ENCODE data around the gene HES7. TPM values are rescaled to one million over a fixed set of nuclear protein-coding genes. Genes with fewer than 3 reads are reported as not detected.
"Not testable (repeated sequence)": the region's sequence is repeated elsewhere in the genome, so short reads cannot be mapped to it uniquely, and the experiment has no call there.

HES7 gene
- polyA plus RNA-seq (2013, experiment 1 of 2): 0.85 TPM
- polyA plus RNA-seq (2013, experiment 2 of 2): 0.89 TPM

DNA sequence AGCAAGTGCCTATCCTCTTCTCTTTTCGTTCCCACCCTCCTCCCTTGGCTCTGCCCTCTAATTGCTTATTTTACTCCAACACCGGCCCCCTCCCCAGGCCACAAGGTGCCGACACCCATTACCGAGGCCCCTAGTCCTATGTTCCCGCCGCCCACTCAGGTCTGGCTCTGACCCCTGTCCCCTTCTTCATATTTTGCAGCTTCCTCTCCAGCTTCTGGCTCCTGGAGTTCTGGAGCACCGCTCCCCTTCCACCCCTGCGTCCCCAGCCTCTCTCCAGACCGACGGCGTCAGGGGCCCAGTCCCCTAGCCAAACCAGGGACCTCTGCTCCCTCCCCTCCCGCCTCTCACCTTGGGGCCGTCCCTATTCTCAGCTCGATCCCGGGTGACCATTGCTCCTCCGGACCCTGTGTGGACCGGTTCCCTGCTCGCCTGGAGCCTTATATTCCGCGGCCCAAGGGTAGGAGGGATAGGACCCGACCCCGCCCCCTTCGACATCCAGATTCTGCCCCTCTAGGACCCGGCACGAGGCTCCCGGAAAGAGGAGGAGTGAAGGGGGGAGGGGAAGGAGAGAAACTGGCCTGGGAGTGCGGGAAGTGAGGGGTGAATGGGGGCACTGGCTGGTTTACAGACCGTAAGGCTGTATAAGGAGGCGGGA is at the start of gene HES7:
Gene HES7, minus strand, starts transcription at position 412 of the 655 bp plus-strand sequence. Its CDS starts 22 bp downstream, at position 390.
- no peaks in the 10 kb centered on the region for H3K36me3 ChIP-seq (ENCODE audit: insufficient read depth, low read length)
- no peak within 1 kb of the TSS for H3K27ac ChIP-seq (ENCODE audit: low read depth, low read length)
- H3K4me1 ChIP-seq (ENCODE audit: insufficient read depth, low read length): peaks cover 16% of the 10 kb centered on the region
- H3K4me3 ChIP-seq (ENCODE audit: low read length): peak within 1 kb of the TSS; percentile 76
- no peak within 1 kb of the TSS for H3K9ac ChIP-seq (ENCODE audit: low read depth, low read length)
- H3K27me3 ChIP-seq (ENCODE audit: insufficient read depth, low read length): peaks cover 68% of the 10 kb centered on the region
- H3K9me3 ChIP-seq (ENCODE audit: insufficient read depth, low read depth, low read length): no peaks in the 10 kb centered on the region
- WGBS: 2% methylated on average over 26 of the region's 29 CpGs

GRCh38 chr17:8173056-8173870 is 49.4 kb upstream of the HES7 start:
- H3K4me3 ChIP-seq (ENCODE audit: low read length): peak overlapping the region; percentile 68
- H3K9me3 ChIP-seq (ENCODE audit: insufficient read depth, low read depth, low read length): no peaks in the 10 kb centered on the region
- peak overlapping the region; percentile 90 for H3K9ac ChIP-seq (ENCODE audit: low read depth, low read length)
- H3K36me3 ChIP-seq (ENCODE audit: insufficient read depth, low read length): no peaks in the 10 kb centered on the region
- H3K4me1 ChIP-seq (ENCODE audit: insufficient read depth, low read length): peaks cover 16% of the 10 kb centered on the region
- peak overlapping the region; percentile 88 for H3K27ac ChIP-seq (ENCODE audit: low read depth, low read length)
- WGBS: 2% methylated on average over 23 of the region's 23 CpGs
- H3K27me3 ChIP-seq (ENCODE audit: insufficient read depth, low read length): no peaks in the 10 kb centered on the region

DNA sequence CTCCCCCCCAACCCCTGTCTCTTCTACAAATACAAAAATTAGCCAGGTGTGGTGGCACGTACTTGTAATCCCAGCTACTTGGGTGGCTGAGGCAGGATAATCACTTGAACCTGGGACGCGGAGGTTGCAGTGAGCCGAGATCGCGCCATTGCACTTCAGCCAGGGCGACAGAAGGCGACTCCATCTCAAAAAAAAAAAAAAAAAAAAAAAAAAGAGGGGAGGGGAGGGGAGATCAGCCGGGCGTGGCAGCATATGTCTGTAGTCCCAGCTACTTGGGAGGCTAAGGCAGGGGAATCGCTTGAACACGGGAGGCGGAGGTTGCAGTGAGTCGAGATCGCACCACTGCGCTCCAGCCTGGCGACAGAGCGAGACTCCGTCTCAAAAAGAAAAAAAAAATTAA is 46.3 kb upstream of the HES7 start:
- not testable (repeated sequence) for H3K27me3 ChIP-seq (ENCODE audit: insufficient read depth, low read length)

GRCh38 chr17:8167526-8167925 is 43.6 kb upstream of the HES7 start:
- Histone ChIP-seq H3K9me3 (ENCODE audit: insufficient read depth, low read depth, low read length) (no peaks in the 10 kb centered on the region), H3K9ac (ENCODE audit: low read depth, low read length) (no peak overlapping the region), H3K4me1 (ENCODE audit: insufficient read depth, low read length) (peaks cover 11% of the 10 kb centered on the region), H3K27me3 (ENCODE audit: insufficient read depth, low read length) (no peaks in the 10 kb centered on the region), H3K27ac (ENCODE audit: low read depth, low read length) (no peak overlapping the region), H3K36me3 (ENCODE audit: insufficient read depth, low read length) (no peaks in the 10 kb centered on the region), H3K4me3 (ENCODE audit: low read length) (no peak overlapping the region)
- WGBS: 97% methylated on average over 3 of the region's 3 CpGs

More for the DNA sequence above, 46.3 kb upstream of the HES7 start:
- H3K4me1 ChIP-seq (ENCODE audit: insufficient read depth, low read length); H3K4me3 ChIP-seq (ENCODE audit: low read length); H3K36me3 ChIP-seq (ENCODE audit: insufficient read depth, low read length); H3K9ac ChIP-seq (ENCODE audit: low read depth, low read length); H3K27ac ChIP-seq (ENCODE audit: low read depth, low read length); H3K9me3 ChIP-seq (ENCODE audit: insufficient read depth, low read depth, low read length): not testable (repeated sequence)
- WGBS: 91% methylated on average over 15 of the region's 19 CpGs

DNA sequence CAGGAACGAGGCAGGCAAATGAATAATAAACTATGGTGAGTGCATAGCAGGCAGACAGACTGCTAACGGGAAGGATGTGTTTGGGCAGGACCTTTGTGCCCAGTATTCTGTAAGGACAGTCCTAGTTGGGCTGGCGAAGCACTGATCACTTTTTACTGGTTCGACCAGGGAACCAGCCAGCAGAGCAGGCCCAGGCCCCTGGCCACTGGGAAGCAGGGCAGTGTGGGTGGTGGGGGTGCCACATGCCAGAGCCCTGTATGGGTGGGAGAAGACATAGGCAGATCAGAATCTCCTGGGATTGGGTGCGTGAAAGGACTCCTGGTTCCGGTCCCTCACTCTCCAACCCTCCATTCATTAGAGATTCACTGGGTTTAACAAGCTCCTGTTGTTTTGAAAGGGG is 42.8 kb upstream of the HES7 start:
- Histone ChIP-seq H3K9me3 (ENCODE audit: insufficient read depth, low read depth, low read length) (no peaks in the 10 kb centered on the region), H3K9ac (ENCODE audit: low read depth, low read length) (no peak overlapping the region), H3K27me3 (ENCODE audit: insufficient read depth, low read length) (no peaks in the 10 kb centered on the region), H3K27ac (ENCODE audit: low read depth, low read length) (no peak overlapping the region), H3K4me1 (ENCODE audit: insufficient read depth, low read length) (peaks cover 13% of the 10 kb centered on the region), H3K36me3 (ENCODE audit: insufficient read depth, low read length) (no peaks in the 10 kb centered on the region), H3K4me3 (ENCODE audit: low read length) (no peak overlapping the region)
- 89% methylated on average over 4 of the region's 6 CpGs for WGBS

- peaks cover 14% of the 10 kb centered on the region for H3K36me3 ChIP-seq (ENCODE audit: insufficient read depth, low read length)
- no peaks in the 10 kb centered on the region for H3K9me3 ChIP-seq (ENCODE audit: insufficient read depth, low read depth, low read length)
- H3K27me3 ChIP-seq (ENCODE audit: insufficient read depth, low read length): no peaks in the 10 kb centered on the region
- H3K9ac ChIP-seq (ENCODE audit: low read depth, low read length): no peak overlapping the region
- H3K4me1 ChIP-seq (ENCODE audit: insufficient read depth, low read length): peaks cover 17% of the 10 kb centered on the region
- no peak overlapping the region for H3K4me3 ChIP-seq (ENCODE audit: low read length)
- 80% methylated on average over 6 of the region's 6 CpGs for WGBS
- H3K27ac ChIP-seq (ENCODE audit: low read depth, low read length): no peak overlapping the region
Observed at GRCh38 chr17:8164815-8165131, 40.9 kb upstream of the HES7 start.

GRCh38 chr17:8163978-8164814 is 40.3 kb upstream of the HES7 start:
- Histone ChIP-seq H3K27me3 (ENCODE audit: insufficient read depth, low read length) (no peaks in the 10 kb centered on the region), H3K36me3 (ENCODE audit: insufficient read depth, low read length) (peaks cover 19% of the 10 kb centered on the region), H3K4me1 (ENCODE audit: insufficient read depth, low read length) (peaks cover 17% of the 10 kb centered on the region), H3K27ac (ENCODE audit: low read depth, low read length) (peak overlapping the region; percentile 91), H3K9ac (ENCODE audit: low read depth, low read length) (peak overlapping the region; percentile 81), H3K9me3 (ENCODE audit: insufficient read depth, low read depth, low read length) (no peaks in the 10 kb centered on the region), H3K4me3 (ENCODE audit: low read length) (peak overlapping the region; percentile 54)
- 19% methylated on average over 13 of the region's 13 CpGs for WGBS

- WGBS: 1% methylated on average over 55 of the region's 55 CpGs
Observed at GRCh38 chr17:8162997-8163977, 39.4 kb upstream of the HES7 start.

DNA sequence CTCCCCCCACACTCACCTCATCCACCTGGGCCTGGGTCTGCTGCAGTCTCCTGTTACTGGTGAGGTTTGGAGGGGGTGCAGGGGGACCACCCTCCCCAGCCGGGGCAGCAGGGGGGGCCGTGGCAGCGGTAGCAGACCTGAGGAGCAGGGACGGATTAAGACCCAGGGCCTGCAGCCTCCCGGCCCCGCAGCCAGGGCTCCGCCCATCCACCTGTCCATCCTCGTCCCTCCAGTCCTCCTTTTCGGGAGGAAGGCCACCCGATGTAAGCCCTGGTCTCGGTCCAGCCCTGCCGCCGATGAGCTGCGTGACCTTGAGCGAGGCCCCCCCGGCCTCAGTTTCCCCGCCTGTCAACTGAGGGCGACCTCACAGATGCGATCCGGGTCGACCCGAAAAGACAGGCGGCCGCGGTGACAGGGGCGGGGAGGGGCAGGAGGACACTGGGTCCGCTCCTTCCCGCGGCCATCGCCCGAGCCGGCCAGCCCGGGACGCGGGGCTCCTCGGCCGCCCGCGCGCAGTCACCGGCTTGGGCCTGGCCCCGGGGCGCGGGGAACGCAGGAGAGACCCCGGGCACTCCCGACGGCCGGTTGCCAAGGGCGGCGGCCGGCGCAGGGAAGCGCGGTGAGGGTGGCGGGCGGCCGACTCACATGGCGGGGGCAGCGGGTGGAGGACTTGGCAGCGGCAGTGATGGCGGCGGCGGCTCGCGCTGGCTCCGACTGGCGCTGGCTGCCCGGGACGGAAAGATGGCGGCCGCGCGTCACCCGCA is 38.5 kb upstream of the HES7 start, which contains the start of gene VAMP2:
Gene VAMP2, minus strand, starts transcription at position 716 of the 764 bp plus-strand sequence. Its CDS starts 69 bp downstream, at position 647.
- Histone ChIP-seq H3K4me1 (ENCODE audit: insufficient read depth, low read length) (peaks cover 17% of the 10 kb centered on the region), H3K4me3 (ENCODE audit: low read length) (peak within 1 kb of the TSS; percentile 93), H3K36me3 (ENCODE audit: insufficient read depth, low read length) (peaks cover 19% of the 10 kb centered on the region), H3K9ac (ENCODE audit: low read depth, low read length) (peak within 1 kb of the TSS; percentile 83), H3K27ac (ENCODE audit: low read depth, low read length) (peak within 1 kb of the TSS; percentile 91), H3K9me3 (ENCODE audit: insufficient read depth, low read depth, low read length) (no peaks in the 10 kb centered on the region), H3K27me3 (ENCODE audit: insufficient read depth, low read length) (no peaks in the 10 kb centered on the region)
- under 1% methylated on average over 75 of the region's 75 CpGs for WGBS

More at GRCh38 chr17:8162997-8163977, 39.4 kb upstream of the HES7 start:
- H3K9ac ChIP-seq (ENCODE audit: low read depth, low read length): peak overlapping the region; percentile 81
- peak overlapping the region; percentile 91 for H3K27ac ChIP-seq (ENCODE audit: low read depth, low read length)
- H3K9me3 ChIP-seq (ENCODE audit: insufficient read depth, low read depth, low read length): no peaks in the 10 kb centered on the region
- H3K4me3 ChIP-seq (ENCODE audit: low read length): peak overlapping the region; percentile 93
- no peaks in the 10 kb centered on the region for H3K27me3 ChIP-seq (ENCODE audit: insufficient read depth, low read length)
- H3K4me1 ChIP-seq (ENCODE audit: insufficient read depth, low read length): peaks cover 17% of the 10 kb centered on the region
- peaks cover 19% of the 10 kb centered on the region for H3K36me3 ChIP-seq (ENCODE audit: insufficient read depth, low read length)

All from HUES64 (cell line).